HEK293T (cell line): ENCODE data around the gene HES2.

Source experiments
- CTCF ChIA-PET: fragments of 350-600 bp; formaldehyde crosslinking; extraction: SDS; loops from one replicate; lab custom pipeline; 2021; ENCODE audit warnings: antibody characterized with exemption, inconsistent platforms; lab: Yijun Ruan, JAX
- POLR2A ChIA-PET: fragments of 350-600 bp; formaldehyde crosslinking; extraction: SDS; loops from one replicate; lab custom pipeline; 2020; ENCODE audit warnings: antibody characterized with exemption, inconsistent platforms; lab: Yijun Ruan, JAX
- DNase-seq: peaks from one replicate; pipeline ENCODE4 v3.0.0; 2012; ENCODE audit warnings: mixed read lengths; ENCODE audit errors: extremely low spot score
- ARNT ChIP-seq: fragments of 450-650 bp; IDR thresholded peaks from 2 replicates; pipeline ENCODE4 v1.6.1; 2017; ENCODE audit warnings: mild to moderate bottlenecking
- BHLHE40 ChIP-seq: fragments of 450-650 bp; IDR thresholded peaks from 2 replicates; pipeline ENCODE4 v1.6.1; 2016; ENCODE audit warnings: mild to moderate bottlenecking, moderate library complexity, borderline replicate concordance
- CTBP1 ChIP-seq: fragments of 450-650 bp; IDR thresholded peaks from 2 replicates; pipeline ENCODE4 v1.6.1; 2016; ENCODE audit warnings: borderline replicate concordance
- ELF4 ChIP-seq: fragments of 450-650 bp; IDR thresholded peaks from 2 replicates; pipeline ENCODE4 v1.6.1; 2017; ENCODE audit warnings: antibody characterized with exemption
- FOXA1 ChIP-seq: fragments of 450-650 bp; IDR thresholded peaks from 2 replicates; pipeline ENCODE4 v1.6.1; 2016; ENCODE audit warnings: mild to moderate bottlenecking
- FOXK2 ChIP-seq: fragments of 450-650 bp; IDR thresholded peaks from 2 replicates; pipeline ENCODE4 v1.6.1; 2016; ENCODE audit warnings: mild to moderate bottlenecking
- FOXM1 ChIP-seq: fragments of 450-650 bp; IDR thresholded peaks from 2 replicates; pipeline ENCODE4 v1.6.1; 2017; ENCODE audit warnings: mild to moderate bottlenecking, borderline replicate concordance
- HDGF ChIP-seq: fragments of 450-650 bp; IDR thresholded peaks from 2 replicates; pipeline ENCODE4 v1.6.1; 2017; ENCODE audit warnings: antibody characterized with exemption, borderline replicate concordance
- L3MBTL2 ChIP-seq: fragments of 450-650 bp; conservative IDR thresholded peaks from 2 replicates; pipeline ENCODE4 v1.6.1; 2016; ENCODE audit warnings: mild to moderate bottlenecking
- LEF1 ChIP-seq: fragments of 450-650 bp; IDR thresholded peaks from 2 replicates; pipeline ENCODE4 v1.6.1; 2017; ENCODE audit warnings: mild to moderate bottlenecking, borderline replicate concordance
- NFRKB ChIP-seq: fragments of 450-650 bp; IDR thresholded peaks from 2 replicates; pipeline ENCODE4 v1.6.1; 2016; ENCODE audit warnings: mild to moderate bottlenecking, moderate library complexity
- PKNOX1 ChIP-seq: fragments of 450-650 bp; IDR thresholded peaks from 2 replicates; pipeline ENCODE4 v1.6.1; 2016
- SP1 ChIP-seq: fragments of 450-650 bp; IDR thresholded peaks from 2 replicates; pipeline ENCODE4 v1.6.1; 2017
- SUZ12 ChIP-seq: fragments of 450-650 bp; IDR thresholded peaks from 2 replicates; pipeline ENCODE4 v1.6.1; 2016; ENCODE audit warnings: mild to moderate bottlenecking
- TARDBP ChIP-seq: fragments of 450-650 bp; IDR thresholded peaks from 2 replicates; pipeline ENCODE4 v1.6.1; 2016
- ZNF384 ChIP-seq: fragments of 450-650 bp; IDR thresholded peaks from 2 replicates; pipeline ENCODE4 v1.6.1; 2016

HES2 gene

GRCh38 chr1:6426972-6427350 is 7.2 kb upstream of the HES2 start:
- CTCF ChIA-PET, result interaction anchor here (0.6 to 1.3 kb wide), 3 partner anchors 11 to 174 kb away, joined by 3 to 7 read pairs (median 6); no protein-coding TSS in a partner anchor
- POLR2A ChIA-PET, result interaction anchor here (1.1 kb wide), 1 partner anchor 34 kb away, joined by 3 read pairs; no protein-coding TSS in a partner anchor
- no peak for DNase-seq
- TF ChIP-seq ELF4 (no peak), TARDBP (no peak), FOXM1 (no peak), SUZ12 (no peak), ARNT (no peak), FOXK2 (no peak), SP1 (no peak), BHLHE40 (no peak), PKNOX1 (no peak), FOXA1 (no peak), ZNF384 (no peak), NFRKB (no peak)

GRCh38 chr1:6426277-6426971 is 6.7 kb upstream of the HES2 start:
- DNase-seq, result no peak
- POLR2A ChIA-PET, result interaction anchor here (1.1 kb wide), 1 partner anchor 33 kb away, joined by 3 read pairs; no protein-coding TSS in a partner anchor
- CTCF ChIA-PET, result interaction anchor here (1.1 to 1.3 kb wide), 2 partner anchors 12 to 78 kb away, joined by 3 to 6 read pairs; no protein-coding TSS in a partner anchor
- TF ChIP-seq SP1 (no peak), ELF4 (no peak), FOXK2 (no peak), TARDBP (no peak), ARNT (no peak), BHLHE40 (no peak), CTBP1 (no peak), ZNF384 (no peak), SUZ12 (no peak), FOXA1 (no peak), NFRKB (no peak), HDGF (no peak), L3MBTL2 (no peak), LEF1 (no peak), PKNOX1 (no peak), FOXM1 (no peak)

GRCh38 chr1:6425658-6426057 is 5.9 kb upstream of the HES2 start:
- POLR2A ChIA-PET, result interaction anchor here (1.1 kb wide), 1 partner anchor 33 kb away, joined by 3 read pairs; no protein-coding TSS in a partner anchor

GRCh38 chr1:6424619-6425593 is 5.2 kb upstream of the HES2 start, which contains the start of gene ESPN:
Gene ESPN (plus strand): TSS chr1:6424776. CDS start chr1:6424956, 180 bp downstream.
- TF ChIP-seq TARDBP (no peak), BHLHE40 (no peak), FOXM1 (no peak), SUZ12 (no peak), FOXA1 (no peak)
- POLR2A ChIA-PET, result no interaction called here
- DNase-seq, result peak; percentile 53
- CTCF ChIA-PET, result interaction anchor here (1.4 kb wide), 1 partner anchor 10 kb away, joined by 5 read pairs; no protein-coding TSS in a partner anchor

More at GRCh38 chr1:6425658-6426057, 5.9 kb upstream of the HES2 start:
- DNase-seq, result no peak
- CTCF ChIA-PET, result interaction anchor here (1.1 to 1.4 kb wide), 3 partner anchors 11 to 78 kb away, joined by 3 to 6 read pairs (median 5); no protein-coding TSS in a partner anchor
- TF ChIP-seq ELF4 (no peak), SP1 (no peak), HDGF (no peak), FOXA1 (no peak), ARNT (no peak), NFRKB (no peak), TARDBP (no peak), LEF1 (no peak), BHLHE40 (no peak), SUZ12 (no peak), ZNF384 (no peak), FOXM1 (no peak), PKNOX1 (no peak), CTBP1 (no peak), L3MBTL2 (no peak)

GRCh38 chr1:6424000-6424565 is 4.4 kb upstream of the HES2 start:
- CTCF ChIA-PET, result interaction anchor here (0.6 to 3.4 kb wide), 14 partner anchors 8 to 227 kb away, joined by 3 to 37 read pairs (median 4); partner anchors contain the start of gene NOL9
- POLR2A ChIA-PET, result no interaction called here

More at GRCh38 chr1:6424000-6424565, 4.4 kb upstream of the HES2 start:
- DNase-seq, result no peak
- TF ChIP-seq ELF4 (no peak), TARDBP (no peak), ZNF384 (no peak), SUZ12 (no peak), HDGF (no peak), ARNT (no peak), BHLHE40 (no peak), PKNOX1 (no peak), FOXK2 (no peak), FOXM1 (no peak), L3MBTL2 (no peak), LEF1 (no peak), SP1 (no peak), FOXA1 (no peak)
